ENCODE results near the gene LUZP1. TPM values are rescaled to one million over a fixed set of nuclear protein-coding genes. Genes with fewer than 3 reads are reported as not detected.

Gene LUZP1
- total and polyA plus RNA-seq, 2 donors (not counting 1 experiment from before 2014, with no cell fraction given): 18.8 to 27.2 TPM

GRCh38 chr1:23116216-23116836, 52.3 kb downstream of the LUZP1 start:
- H3K9ac ChIP-seq (ENCODE audit: insufficient read depth, low read length): no peak overlapping the region
- H2AFZ ChIP-seq (ENCODE audit: low read length): no peak overlapping the region
- no peak overlapping the region for H3K4me2 ChIP-seq (ENCODE audit: extremely low read depth, insufficient read depth, low read length)
- no peaks in the 10 kb centered on the region for H3K9me3 ChIP-seq (ENCODE audit: control insufficient read depth, insufficient read depth, low read depth, low read length)
- no peak overlapping the region for H3K27ac ChIP-seq (ENCODE audit: insufficient read depth, low read length)
- peaks cover 44% of the 10 kb centered on the region for H3K79me2 ChIP-seq (ENCODE audit: control insufficient read depth, insufficient read depth, low read length)
- DNase-seq (ENCODE audit: low read depth in 2 of 2): no peak
- H3K4me3 ChIP-seq (replicated peaks in 1 of 4; ENCODE audit: control extremely low read depth in 1 of 4, insufficient read depth in 1 of 4, low read depth in 3 of 4, low read length in 4 of 4): no peak overlapping the region
- H3K27me3 ChIP-seq (ENCODE audit: control insufficient read depth, insufficient read depth, low read length): no peaks in the 10 kb centered on the region
- no peak for TF ChIP-seq EZH2 (IDR thresholded peaks at IDR 0.05; ENCODE audit: low read length, missing control alignments)
- no peak for TF ChIP-seq CTCF (conservative IDR thresholded peaks at IDR 0.05 in 1 of 2, IDR thresholded peaks at IDR 0.05 in 1 of 2; ENCODE audit: low read depth in 1 of 2, low read length in 2 of 2)
- peaks cover 9% of the 10 kb centered on the region for H3K4me1 ChIP-seq (ENCODE audit: control insufficient read depth, extremely low read depth, insufficient read depth, low read length)
- no peaks in the 10 kb centered on the region for H4K20me1 ChIP-seq (ENCODE audit: control insufficient read depth, extremely low read depth, insufficient read depth, low read length)
- no peaks in the 10 kb centered on the region for H3K36me3 ChIP-seq (ENCODE audit: control insufficient read depth, insufficient read depth, low read length)

- H3K4me1 ChIP-seq (ENCODE audit: control insufficient read depth, extremely low read depth, insufficient read depth, low read length): peaks cover 9% of the 10 kb centered on the region
- H2AFZ ChIP-seq (ENCODE audit: low read length): no peak overlapping the region
- H3K9ac ChIP-seq (ENCODE audit: insufficient read depth, low read length): no peak overlapping the region
- no peaks in the 10 kb centered on the region for H3K9me3 ChIP-seq (ENCODE audit: control insufficient read depth, insufficient read depth, low read depth, low read length)
- no peaks in the 10 kb centered on the region for H4K20me1 ChIP-seq (ENCODE audit: control insufficient read depth, extremely low read depth, insufficient read depth, low read length)
- peaks cover 40% of the 10 kb centered on the region for H3K79me2 ChIP-seq (ENCODE audit: control insufficient read depth, insufficient read depth, low read length)
- no peak overlapping the region for H3K4me2 ChIP-seq (ENCODE audit: extremely low read depth, insufficient read depth, low read length)
- no peak for TF ChIP-seq EZH2 (IDR thresholded peaks at IDR 0.05; ENCODE audit: low read length, missing control alignments)
- no peak for TF ChIP-seq CTCF (conservative IDR thresholded peaks at IDR 0.05 in 1 of 2, IDR thresholded peaks at IDR 0.05 in 1 of 2; ENCODE audit: low read depth in 1 of 2, low read length in 2 of 2)
- H3K27ac ChIP-seq (ENCODE audit: insufficient read depth, low read length): peak overlapping the region; percentile 0
- H3K27me3 ChIP-seq (ENCODE audit: control insufficient read depth, insufficient read depth, low read length): no peaks in the 10 kb centered on the region
- H3K36me3 ChIP-seq (ENCODE audit: control insufficient read depth, insufficient read depth, low read length): no peaks in the 10 kb centered on the region
- no peak overlapping the region for H3K4me3 ChIP-seq (replicated peaks in 1 of 4; ENCODE audit: control extremely low read depth in 1 of 4, insufficient read depth in 1 of 4, low read depth in 3 of 4, low read length in 4 of 4)
- peak in 1 of 2 donors; percentile 55 for DNase-seq (ENCODE audit: low read depth in 2 of 2)
Measured at GRCh38 chr1:23114424-23115079, 54.1 kb downstream of the LUZP1 start.

- H3K4me3 ChIP-seq (replicated peaks in 1 of 4; ENCODE audit: control extremely low read depth in 1 of 4, insufficient read depth in 1 of 4, low read depth in 3 of 4, low read length in 4 of 4): no peak overlapping the region
- no peaks in the 10 kb centered on the region for H3K27me3 ChIP-seq (ENCODE audit: control insufficient read depth, insufficient read depth, low read length)
- H3K36me3 ChIP-seq (ENCODE audit: control insufficient read depth, insufficient read depth, low read length): no peaks in the 10 kb centered on the region
- DNase-seq (ENCODE audit: low read depth in 2 of 2): no peak
- H3K4me1 ChIP-seq (ENCODE audit: control insufficient read depth, extremely low read depth, insufficient read depth, low read length): peaks cover 9% of the 10 kb centered on the region
- H2AFZ ChIP-seq (ENCODE audit: low read length): no peak overlapping the region
- no peak overlapping the region for H3K4me2 ChIP-seq (ENCODE audit: extremely low read depth, insufficient read depth, low read length)
- peaks cover 32% of the 10 kb centered on the region for H3K79me2 ChIP-seq (ENCODE audit: control insufficient read depth, insufficient read depth, low read length)
- no peaks in the 10 kb centered on the region for H3K9me3 ChIP-seq (ENCODE audit: control insufficient read depth, insufficient read depth, low read depth, low read length)
- TF ChIP-seq CTCF (conservative IDR thresholded peaks at IDR 0.05 in 1 of 2, IDR thresholded peaks at IDR 0.05 in 1 of 2; ENCODE audit: low read depth in 1 of 2, low read length in 2 of 2) (no peak), EZH2 (IDR thresholded peaks at IDR 0.05; ENCODE audit: low read length, missing control alignments) (no peak)
- no peak overlapping the region for H3K9ac ChIP-seq (ENCODE audit: insufficient read depth, low read length)
- H4K20me1 ChIP-seq (ENCODE audit: control insufficient read depth, extremely low read depth, insufficient read depth, low read length): no peaks in the 10 kb centered on the region
- no peak overlapping the region for H3K27ac ChIP-seq (ENCODE audit: insufficient read depth, low read length)
Measured at GRCh38 chr1:23111600-23112535, 56.8 kb downstream of the LUZP1 start.

Data from fibroblast of lung (primary cell).